H1 (cell line): Measurements from ENCODE around the gene PPP1R3C.

ENCODE experiments used
- RFX5 ChIP-seq: IDR thresholded peaks from 2 replicates; pipeline ENCODE4 v1.6.1; 2011; ENCODE audit warnings: low read depth, low read length, improper control_type of control experiment, borderline replicate concordance
- TCF12 ChIP-seq: IDR thresholded peaks from 2 replicates; pipeline ENCODE4 v1.6.1; 2011; ENCODE audit warnings: low read depth, mild to moderate bottlenecking, low read length
- TEAD4 ChIP-seq: IDR thresholded peaks from 2 replicates; pipeline ENCODE4 v1.6.1; 2012; ENCODE audit warnings: low read depth, low read length, inconsistent platforms, mixed read lengths
- USF2 ChIP-seq: IDR thresholded peaks from 2 replicates; pipeline ENCODE4 v1.6.1; 2011; ENCODE audit warnings: low read length, improper control_type of control experiment
- TF ChIP-seq, protein P1 (sequence below), 3 experiments: IDR thresholded peaks; 1 replicate in 2 of 3; 2 replicates in 1 of 3; pipeline versions ENCODE4 v1.5.1 to v1.6.1; 2011; ENCODE audit warnings: low read length in 3 of 3, mild to moderate bottlenecking in 3 of 3, inconsistent platforms in 2 of 3, low read depth in 1 of 3, moderate library complexity in 1 of 3; ENCODE audit not compliant: insufficient read depth in 1 of 3; ENCODE audit errors: control extremely low read depth in 1 of 3

GRCh38 chr10:91589658-91590035 is 43.2 kb downstream of the PPP1R3C start:
- TF ChIP-seq TCF12, result no peak
- TF ChIP-seq, protein P1, sequence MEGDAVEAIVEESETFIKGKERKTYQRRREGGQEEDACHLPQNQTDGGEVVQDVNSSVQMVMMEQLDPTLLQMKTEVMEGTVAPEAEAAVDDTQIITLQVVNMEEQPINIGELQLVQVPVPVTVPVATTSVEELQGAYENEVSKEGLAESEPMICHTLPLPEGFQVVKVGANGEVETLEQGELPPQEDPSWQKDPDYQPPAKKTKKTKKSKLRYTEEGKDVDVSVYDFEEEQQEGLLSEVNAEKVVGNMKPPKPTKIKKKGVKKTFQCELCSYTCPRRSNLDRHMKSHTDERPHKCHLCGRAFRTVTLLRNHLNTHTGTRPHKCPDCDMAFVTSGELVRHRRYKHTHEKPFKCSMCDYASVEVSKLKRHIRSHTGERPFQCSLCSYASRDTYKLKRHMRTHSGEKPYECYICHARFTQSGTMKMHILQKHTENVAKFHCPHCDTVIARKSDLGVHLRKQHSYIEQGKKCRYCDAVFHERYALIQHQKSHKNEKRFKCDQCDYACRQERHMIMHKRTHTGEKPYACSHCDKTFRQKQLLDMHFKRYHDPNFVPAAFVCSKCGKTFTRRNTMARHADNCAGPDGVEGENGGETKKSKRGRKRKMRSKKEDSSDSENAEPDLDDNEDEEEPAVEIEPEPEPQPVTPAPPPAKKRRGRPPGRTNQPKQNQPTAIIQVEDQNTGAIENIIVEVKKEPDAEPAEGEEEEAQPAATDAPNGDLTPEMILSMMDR (IDR thresholded peaks at IDR 0.05; ENCODE audit: control extremely low read depth in 1 of 3, insufficient read depth in 1 of 3, low read depth in 1 of 3, low read length in 3 of 3), result no peak
- TF ChIP-seq TEAD4, result no peak
- no peak for TF ChIP-seq RFX5
- TF ChIP-seq USF2, result no peak
